Peyer's patch (tissue), 4 donors: ENCODE data around the gene SYK.

Source experiments
- CTCF ChIP-seq, 6 experiments: fragments of 450-650 bp in 4 of 6; fragments of 200-600 bp in 2 of 6; sonication (generic) in 1 of 6; IDR thresholded peaks; one replicate each; pipeline ENCODE4 v1.5.1; 2017 to 2019; ENCODE audit warnings: antibody characterized with exemption in 6 of 6, mild to moderate bottlenecking in 3 of 6, moderate library complexity in 1 of 6
- POLR2A ChIP-seq, 2 donors: fragments of 450-650 bp; IDR thresholded peaks; one replicate each; pipeline ENCODE4 v1.5.1; 2017; ENCODE audit warnings: antibody characterized with exemption in 2 of 2, mild to moderate bottlenecking in 2 of 2, moderate library complexity in 2 of 2

DNA sequence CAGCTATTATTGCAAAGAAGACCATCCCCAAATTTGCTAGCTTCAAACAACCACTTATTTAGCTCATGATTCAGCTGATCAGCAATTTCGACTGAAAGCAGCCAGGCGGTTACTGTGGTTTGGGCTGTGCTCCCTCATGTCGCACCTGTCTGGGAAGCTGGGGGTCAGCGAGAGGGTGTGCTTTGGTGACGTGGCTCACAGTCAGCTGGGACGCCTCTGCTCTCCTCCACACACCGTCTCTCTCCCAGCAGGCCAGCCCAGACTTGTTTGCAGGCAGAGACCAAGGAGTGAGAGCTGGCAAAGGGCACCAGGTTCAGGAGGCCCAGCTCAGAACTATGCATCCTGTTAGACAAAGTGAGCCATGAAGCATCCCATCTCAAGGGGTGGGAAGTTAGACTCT, 140.9 kb downstream of the SYK start:
- no peak for TF ChIP-seq POLR2A (IDR thresholded peaks at IDR 0.05)
- TF ChIP-seq CTCF (IDR thresholded peaks at IDR 0.05) = no peak
